Measurements from ENCODE around the gene SBK1.
"Not testable (repeated sequence)": the region's sequence is repeated elsewhere in the genome, so short reads cannot be mapped to it uniquely, and the experiment has no call there.

The SBK1 gene

DNA sequence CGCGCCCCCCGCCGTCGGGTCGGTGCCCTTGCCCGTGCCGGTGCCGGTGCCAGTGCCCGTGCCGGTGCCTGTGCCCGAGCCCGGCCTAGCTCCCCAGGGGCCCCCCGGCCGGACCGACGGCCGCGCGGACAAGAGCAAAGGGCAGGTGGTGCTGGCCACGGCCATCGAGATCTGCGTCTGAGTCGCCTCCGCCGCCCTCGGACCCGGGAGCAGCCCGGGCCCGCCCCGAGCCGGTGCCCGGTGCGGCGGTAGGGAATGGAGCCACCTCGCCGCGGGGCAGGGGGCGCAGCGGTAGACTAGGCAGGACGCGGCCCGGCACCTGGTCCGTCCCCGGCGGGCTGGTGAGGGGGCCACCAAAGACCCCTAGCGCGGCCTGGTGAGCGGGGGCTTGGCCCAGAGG, 28.4 kb downstream of the SBK1 start:
- H3K36me3 ChIP-seq (ENCODE audit: insufficient read depth, low read depth, low read length), result peaks cover 23% of the 10 kb centered on the region
- no peak overlapping the region for H3K9ac ChIP-seq (ENCODE audit: low read depth, low read length)
- no peaks in the 10 kb centered on the region for H3K27me3 ChIP-seq (ENCODE audit: insufficient read depth, low read length)
- no peak overlapping the region for H3K27ac ChIP-seq (ENCODE audit: low read length)
- H3K9me3 ChIP-seq (ENCODE audit: insufficient read depth, low read depth, low read length), result no peaks in the 10 kb centered on the region
- no peak overlapping the region for H3K4me3 ChIP-seq (ENCODE audit: low read length)
- no peaks in the 10 kb centered on the region for H3K4me1 ChIP-seq (ENCODE audit: insufficient read depth, low read length)

DNA sequence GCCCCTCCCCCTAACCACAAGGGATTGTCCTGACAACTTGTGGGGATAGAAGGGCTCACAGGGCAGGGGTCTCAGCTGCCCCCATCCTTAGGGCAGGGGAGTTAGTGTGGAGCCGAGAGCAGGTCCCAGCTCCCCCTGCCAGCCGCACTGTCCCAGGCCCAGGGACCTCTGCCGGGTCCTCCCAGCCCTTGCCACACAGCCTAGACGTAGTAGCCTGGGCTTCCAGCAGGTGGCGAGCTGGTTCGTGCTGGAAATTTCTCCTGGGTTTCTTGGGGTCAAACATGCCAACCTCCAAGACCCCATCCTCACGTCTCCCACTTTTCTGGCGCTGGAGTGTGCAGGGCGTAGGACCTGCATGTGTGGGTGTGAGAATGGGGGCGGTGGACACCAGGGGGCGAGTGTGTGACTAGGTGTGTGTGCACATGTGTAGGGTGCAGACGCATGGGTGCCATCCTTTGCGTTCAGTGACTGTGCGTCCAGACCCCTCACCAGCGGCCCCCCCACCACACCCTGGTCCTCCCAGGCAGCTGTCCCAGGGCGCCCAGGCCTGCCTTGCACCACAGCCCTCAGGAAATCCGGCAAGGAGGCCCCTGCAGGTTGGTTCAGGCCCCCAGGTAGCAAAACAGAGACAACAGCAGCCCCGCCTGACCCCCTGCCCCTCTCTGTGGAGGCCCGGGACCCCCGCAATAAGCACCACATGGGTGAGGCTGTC, 29.5 kb downstream of the SBK1 start:
- Histone ChIP-seq H3K4me3 (ENCODE audit: low read length) (no peak overlapping the region), H3K27me3 (ENCODE audit: insufficient read depth, low read length) (no peaks in the 10 kb centered on the region), H3K9me3 (ENCODE audit: insufficient read depth, low read depth, low read length) (no peaks in the 10 kb centered on the region), H3K9ac (ENCODE audit: low read depth, low read length) (no peak overlapping the region), H3K4me1 (ENCODE audit: insufficient read depth, low read length) (no peaks in the 10 kb centered on the region), H3K36me3 (ENCODE audit: insufficient read depth, low read depth, low read length) (peaks cover 23% of the 10 kb centered on the region), H3K27ac (ENCODE audit: low read length) (no peak overlapping the region)

DNA sequence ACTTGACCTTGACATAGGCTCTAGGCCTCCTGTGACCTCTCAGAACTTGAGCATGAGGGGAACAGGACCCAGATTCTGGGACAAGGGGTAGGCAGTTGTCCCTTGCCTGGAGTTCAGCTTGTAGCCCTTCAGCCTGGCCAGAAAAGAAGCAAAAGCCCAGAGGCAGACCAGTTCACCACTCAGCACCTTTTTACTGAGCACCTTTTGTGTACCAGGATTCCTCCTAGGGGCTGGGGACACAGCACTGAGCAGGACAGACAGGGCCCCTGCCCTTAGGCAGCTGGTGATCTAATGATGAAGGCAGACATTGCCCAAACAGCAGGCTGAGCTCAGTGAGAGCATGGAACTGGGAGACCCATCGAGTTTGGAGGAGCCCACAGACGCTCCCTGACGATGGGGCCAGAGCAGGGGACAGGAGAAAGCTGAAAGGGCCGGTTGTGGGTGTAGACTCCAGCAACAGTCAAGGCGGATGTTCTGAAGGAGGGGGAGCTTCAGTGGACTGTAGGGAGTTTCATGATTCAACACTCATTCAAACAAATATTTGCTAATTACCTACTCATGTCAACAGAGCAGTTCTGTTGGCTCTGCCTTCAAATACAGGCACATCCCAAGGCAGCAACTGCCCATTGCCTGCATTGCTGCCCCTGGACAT, 32.0 kb downstream of the SBK1 start:
- Histone ChIP-seq H3K9ac (ENCODE audit: low read depth, low read length) (no peak overlapping the region), H3K9me3 (ENCODE audit: insufficient read depth, low read depth, low read length) (no peaks in the 10 kb centered on the region), H3K4me1 (ENCODE audit: insufficient read depth, low read length) (no peaks in the 10 kb centered on the region), H3K36me3 (ENCODE audit: insufficient read depth, low read depth, low read length) (peaks cover 5% of the 10 kb centered on the region; the same call in 1 of the 2 replicates), H3K27me3 (ENCODE audit: insufficient read depth, low read length) (no peaks in the 10 kb centered on the region), H3K27ac (ENCODE audit: low read length) (no peak overlapping the region), H3K4me3 (ENCODE audit: low read length) (no peak overlapping the region)

DNA sequence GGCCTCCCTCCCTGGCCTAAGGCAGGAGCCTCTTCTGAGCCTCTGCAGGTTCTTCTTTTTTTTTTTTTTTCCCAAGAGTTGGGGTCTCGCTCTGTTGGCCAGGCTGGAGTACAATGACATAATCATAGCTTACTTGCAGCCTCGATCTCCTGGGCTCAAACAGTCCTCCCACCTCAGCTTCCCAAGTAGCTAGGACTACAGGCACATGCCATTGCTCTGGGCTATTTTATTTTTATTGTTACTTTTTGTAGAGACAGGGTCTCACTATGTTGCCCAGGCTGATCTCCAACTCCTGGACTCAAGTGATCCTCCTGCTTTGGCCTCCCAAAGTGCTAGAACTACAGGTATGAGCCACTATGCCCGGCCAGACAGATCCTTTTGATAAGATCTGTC, 32.6 kb downstream of the SBK1 start:
- Histone ChIP-seq H3K4me1 (ENCODE audit: insufficient read depth, low read length) (no peaks in the 10 kb centered on the region), H3K27ac (ENCODE audit: low read length) (no peak overlapping the region), H3K9me3 (ENCODE audit: insufficient read depth, low read depth, low read length) (no peaks in the 10 kb centered on the region), H3K9ac (ENCODE audit: low read depth, low read length) (no peak overlapping the region), H3K27me3 (ENCODE audit: insufficient read depth, low read length) (no peaks in the 10 kb centered on the region), H3K4me3 (ENCODE audit: low read length) (no peak overlapping the region), H3K36me3 (ENCODE audit: insufficient read depth, low read depth, low read length) (no peaks in the 10 kb centered on the region)

DNA sequence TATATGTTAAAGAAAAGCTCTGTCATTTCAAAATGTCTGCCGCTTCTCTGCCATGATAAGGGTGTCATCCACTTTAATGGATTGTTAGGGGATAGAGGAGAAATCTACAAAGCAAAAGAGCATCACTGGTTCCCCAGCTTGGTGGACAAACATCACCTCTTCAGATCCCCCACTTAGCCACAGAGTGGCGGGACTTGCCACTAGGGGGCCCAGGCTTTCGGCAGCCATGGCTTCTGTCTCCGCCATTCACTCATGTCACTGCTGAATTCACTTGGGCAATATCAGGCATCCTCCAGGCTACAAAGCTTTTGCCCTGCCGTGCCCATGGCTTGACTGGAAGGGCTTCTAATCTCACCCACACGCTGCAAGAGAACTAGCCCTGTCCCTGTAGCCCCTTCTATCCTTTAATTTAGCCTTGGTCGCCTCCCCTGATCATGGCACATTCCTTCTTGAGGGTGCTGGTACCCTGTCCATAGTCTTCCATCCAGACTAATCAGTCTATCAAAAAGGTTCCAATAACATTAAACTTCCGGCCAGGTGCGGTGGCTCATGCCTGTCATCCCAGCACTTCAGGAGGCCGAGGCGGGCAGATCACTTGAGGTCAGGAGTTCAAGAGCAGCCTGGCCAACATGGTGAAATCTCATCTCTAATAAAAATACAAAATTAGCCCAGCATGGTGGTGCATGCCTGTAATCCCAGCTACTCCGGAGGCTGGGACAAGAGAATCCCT, 34.7 kb downstream of the SBK1 start:
- Histone ChIP-seq H3K27ac (ENCODE audit: low read length) (no peak overlapping the region), H3K4me1 (ENCODE audit: insufficient read depth, low read length) (no peaks in the 10 kb centered on the region), H3K9ac (ENCODE audit: low read depth, low read length) (no peak overlapping the region), H3K4me3 (ENCODE audit: low read length) (no peak overlapping the region), H3K27me3 (ENCODE audit: insufficient read depth, low read length) (no peaks in the 10 kb centered on the region), H3K9me3 (ENCODE audit: insufficient read depth, low read depth, low read length) (no peaks in the 10 kb centered on the region), H3K36me3 (ENCODE audit: insufficient read depth, low read depth, low read length) (no peaks in the 10 kb centered on the region)

DNA sequence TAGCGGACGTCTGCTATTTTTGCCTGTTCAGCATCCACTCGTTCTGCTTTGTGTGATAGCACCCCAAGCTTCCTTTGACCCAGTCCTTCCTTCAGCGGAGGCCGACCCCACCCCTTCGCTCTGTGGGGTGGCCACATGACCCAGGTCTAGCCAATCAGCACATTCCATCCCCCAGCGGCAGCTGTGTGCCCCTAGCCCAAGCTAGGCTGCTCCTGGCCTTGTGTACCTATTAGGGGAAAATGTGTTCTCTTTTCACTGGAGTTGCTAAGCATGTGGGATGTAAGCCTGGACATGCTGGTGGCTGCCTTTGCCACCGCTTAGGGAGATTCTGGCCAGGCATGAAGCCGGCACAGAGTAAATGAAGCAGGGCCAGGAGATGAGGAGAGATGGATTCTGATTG, 37.9 kb downstream of the SBK1 start:
- H3K27ac ChIP-seq (ENCODE audit: low read length); H3K4me3 ChIP-seq (ENCODE audit: low read length); H3K9me3 ChIP-seq (ENCODE audit: insufficient read depth, low read depth, low read length); H3K4me1 ChIP-seq (ENCODE audit: insufficient read depth, low read length); H3K36me3 ChIP-seq (ENCODE audit: insufficient read depth, low read depth, low read length); H3K9ac ChIP-seq (ENCODE audit: low read depth, low read length); H3K27me3 ChIP-seq (ENCODE audit: insufficient read depth, low read length): not testable (repeated sequence)

DNA sequence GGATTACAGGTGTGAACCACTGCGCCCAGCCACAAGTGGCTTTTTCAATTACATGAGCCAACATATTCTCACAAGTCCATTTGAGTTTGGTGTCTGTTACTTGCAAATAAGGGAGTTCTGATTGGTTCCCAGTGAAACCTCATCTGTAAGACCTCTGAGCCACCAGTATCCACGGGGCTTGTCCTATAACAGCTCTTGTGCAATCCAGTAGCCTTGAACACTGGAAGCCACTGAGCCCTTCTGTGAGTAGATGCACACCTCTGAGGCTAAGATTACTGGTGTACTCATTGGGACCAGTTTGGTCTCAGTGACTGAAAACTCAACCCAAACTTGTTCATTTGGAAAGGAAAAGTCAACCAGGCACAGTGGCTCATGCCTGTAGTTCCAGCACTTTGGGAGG, 38.7 kb downstream of the SBK1 start:
- not testable (repeated sequence) for H3K9me3 ChIP-seq (ENCODE audit: insufficient read depth, low read depth, low read length); H3K36me3 ChIP-seq (ENCODE audit: insufficient read depth, low read depth, low read length); H3K4me1 ChIP-seq (ENCODE audit: insufficient read depth, low read length); H3K27ac ChIP-seq (ENCODE audit: low read length); H3K27me3 ChIP-seq (ENCODE audit: insufficient read depth, low read length); H3K9ac ChIP-seq (ENCODE audit: low read depth, low read length); H3K4me3 ChIP-seq (ENCODE audit: low read length)

DNA sequence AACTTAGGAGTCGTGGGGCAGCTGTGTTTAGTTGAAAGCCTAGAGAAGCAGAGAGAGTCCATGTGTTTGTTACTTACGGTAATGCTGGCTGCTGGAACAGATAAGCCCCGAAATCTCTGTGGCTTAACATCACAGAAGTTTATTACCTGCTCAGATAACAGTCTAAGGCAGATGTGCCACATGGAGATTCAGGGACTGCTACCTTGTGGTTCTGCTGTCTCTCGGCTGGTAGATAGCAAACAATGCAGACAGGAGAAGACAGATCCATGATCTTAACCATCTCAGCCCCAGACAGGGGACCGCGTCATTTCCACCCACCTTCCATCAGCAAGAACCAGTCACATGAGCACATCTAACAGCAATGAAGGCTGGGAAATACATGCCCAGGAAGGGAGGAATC, 40.3 kb downstream of the SBK1 start:
- H3K4me1 ChIP-seq (ENCODE audit: insufficient read depth, low read length); H3K9me3 ChIP-seq (ENCODE audit: insufficient read depth, low read depth, low read length); H3K4me3 ChIP-seq (ENCODE audit: low read length); H3K27ac ChIP-seq (ENCODE audit: low read length); H3K27me3 ChIP-seq (ENCODE audit: insufficient read depth, low read length); H3K9ac ChIP-seq (ENCODE audit: low read depth, low read length); H3K36me3 ChIP-seq (ENCODE audit: insufficient read depth, low read depth, low read length): not testable (repeated sequence)

DNA sequence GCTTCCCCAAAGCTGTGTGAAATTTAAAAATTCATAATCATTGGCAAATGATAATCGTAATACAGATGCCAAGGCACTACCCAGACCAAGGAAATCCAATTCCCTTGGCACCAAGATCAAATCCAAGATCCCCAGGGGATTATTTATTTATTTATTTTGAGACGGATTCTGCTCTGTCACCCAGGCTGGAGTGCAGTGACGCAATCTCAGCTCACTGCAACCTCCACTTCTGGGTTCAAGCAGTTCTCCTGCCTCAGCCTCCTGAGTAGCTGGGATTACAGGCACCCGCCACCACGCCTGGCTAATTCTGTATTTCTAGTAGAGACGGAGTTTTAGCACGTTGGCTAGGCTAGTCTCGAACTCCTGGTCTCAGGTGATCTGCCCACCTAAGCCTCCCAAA, 43.4 kb downstream of the SBK1 start:
- not testable (repeated sequence) for H3K27ac ChIP-seq (ENCODE audit: low read length); H3K9ac ChIP-seq (ENCODE audit: low read depth, low read length); H3K4me3 ChIP-seq (ENCODE audit: low read length); H3K27me3 ChIP-seq (ENCODE audit: insufficient read depth, low read length); H3K36me3 ChIP-seq (ENCODE audit: insufficient read depth, low read depth, low read length); H3K4me1 ChIP-seq (ENCODE audit: insufficient read depth, low read length); H3K9me3 ChIP-seq (ENCODE audit: insufficient read depth, low read depth, low read length)

DNA sequence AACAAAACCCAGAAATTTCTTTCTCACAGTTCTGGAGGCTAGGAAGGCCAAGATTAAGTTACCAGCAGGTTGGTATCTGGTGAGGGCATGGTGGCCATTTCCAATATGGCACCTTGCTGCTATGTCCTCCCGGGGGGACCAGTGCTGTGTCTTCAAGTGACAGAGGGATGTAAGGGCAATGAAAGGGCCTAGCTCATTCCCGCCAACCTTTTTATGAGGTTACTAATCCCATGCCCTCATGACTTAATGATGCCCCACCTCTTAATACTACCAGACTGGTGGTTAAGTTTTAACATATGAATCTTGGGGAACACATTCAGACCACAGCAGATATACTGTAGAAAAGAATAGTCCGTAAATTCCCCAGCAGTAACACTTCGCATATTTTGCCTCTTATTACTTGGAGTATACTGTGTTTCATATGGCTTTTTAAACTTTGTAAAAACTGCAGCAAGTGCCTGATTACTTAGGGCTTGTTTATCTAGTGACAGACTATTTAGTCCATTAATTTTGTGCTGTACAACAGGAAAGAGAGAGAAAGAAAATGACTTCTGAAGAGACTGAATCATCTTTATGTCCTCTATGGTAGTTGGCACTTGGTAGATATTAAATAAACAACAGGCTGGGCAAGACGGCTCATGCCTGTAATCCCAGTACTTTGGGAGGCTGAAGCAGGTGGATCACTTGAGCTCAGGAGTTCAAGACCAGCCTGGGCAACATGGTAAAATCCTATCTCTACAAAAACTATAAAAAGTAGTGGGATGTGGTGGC, 44.8 kb downstream of the SBK1 start:
- H3K9me3 ChIP-seq (ENCODE audit: insufficient read depth, low read depth, low read length); H3K36me3 ChIP-seq (ENCODE audit: insufficient read depth, low read depth, low read length); H3K4me3 ChIP-seq (ENCODE audit: low read length); H3K9ac ChIP-seq (ENCODE audit: low read depth, low read length); H3K27ac ChIP-seq (ENCODE audit: low read length); H3K27me3 ChIP-seq (ENCODE audit: insufficient read depth, low read length); H3K4me1 ChIP-seq (ENCODE audit: insufficient read depth, low read length): not testable (repeated sequence)

DNA sequence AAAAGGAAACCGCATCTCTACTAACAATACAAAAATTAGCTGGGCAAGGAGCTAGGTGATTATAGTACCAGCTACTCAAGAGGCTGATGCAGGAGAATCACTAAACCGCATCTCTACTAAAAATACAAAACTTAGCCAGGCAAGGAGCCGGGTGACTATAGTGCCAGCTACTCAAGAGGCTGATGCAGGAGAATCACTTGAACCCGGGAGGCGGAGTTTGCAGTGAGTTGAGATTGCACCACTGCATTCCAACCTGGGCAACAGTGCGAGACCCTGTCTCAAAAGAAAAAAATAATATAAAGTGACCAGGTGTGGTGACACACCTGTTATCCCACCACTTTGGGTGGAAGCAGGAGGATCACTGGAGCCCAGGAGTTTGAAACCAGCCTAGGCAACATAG, 45.9 kb downstream of the SBK1 start:
- H3K4me1 ChIP-seq (ENCODE audit: insufficient read depth, low read length); H3K27ac ChIP-seq (ENCODE audit: low read length); H3K9ac ChIP-seq (ENCODE audit: low read depth, low read length); H3K27me3 ChIP-seq (ENCODE audit: insufficient read depth, low read length); H3K9me3 ChIP-seq (ENCODE audit: insufficient read depth, low read depth, low read length); H3K36me3 ChIP-seq (ENCODE audit: insufficient read depth, low read depth, low read length); H3K4me3 ChIP-seq (ENCODE audit: low read length): not testable (repeated sequence)

All from iPS-20b (cell line).